Gastroesophageal sphincter (tissue), 3 donors: ENCODE results near the gene RBM27.

Experiments used
- EP300 ChIP-seq: sonication (generic); formaldehyde crosslinking; IDR thresholded peaks from one replicate; pipeline ENCODE4 v1.6.1; 2017; ENCODE audit warnings: antibody characterized with exemption, mild to moderate bottlenecking
- POLR2A ChIP-seq, 2 donors: fragments of 450-650 bp; IDR thresholded peaks; one replicate each; pipeline ENCODE4 v1.6.1; 2017; ENCODE audit warnings: antibody characterized with exemption in 2 of 2, mild to moderate bottlenecking in 2 of 2, moderate library complexity in 1 of 2
- POLR2AphosphoS5 ChIP-seq: sonication (generic); formaldehyde crosslinking; IDR thresholded peaks from one replicate; pipeline ENCODE4 v1.6.1; 2017; ENCODE audit warnings: antibody characterized with exemption
- TF ChIP-seq, protein P1 (sequence below), 4 experiments: fragments of 200-600 bp in 2 of 4; fragments of 450-650 bp in 2 of 4; sonication (generic) in 1 of 4; IDR thresholded peaks; one replicate each; pipeline ENCODE4 v1.5.1; 2017 to 2019; ENCODE audit warnings: antibody characterized with exemption in 4 of 4, mild to moderate bottlenecking in 2 of 4, moderate library complexity in 2 of 4

- TF ChIP-seq, protein P1, sequence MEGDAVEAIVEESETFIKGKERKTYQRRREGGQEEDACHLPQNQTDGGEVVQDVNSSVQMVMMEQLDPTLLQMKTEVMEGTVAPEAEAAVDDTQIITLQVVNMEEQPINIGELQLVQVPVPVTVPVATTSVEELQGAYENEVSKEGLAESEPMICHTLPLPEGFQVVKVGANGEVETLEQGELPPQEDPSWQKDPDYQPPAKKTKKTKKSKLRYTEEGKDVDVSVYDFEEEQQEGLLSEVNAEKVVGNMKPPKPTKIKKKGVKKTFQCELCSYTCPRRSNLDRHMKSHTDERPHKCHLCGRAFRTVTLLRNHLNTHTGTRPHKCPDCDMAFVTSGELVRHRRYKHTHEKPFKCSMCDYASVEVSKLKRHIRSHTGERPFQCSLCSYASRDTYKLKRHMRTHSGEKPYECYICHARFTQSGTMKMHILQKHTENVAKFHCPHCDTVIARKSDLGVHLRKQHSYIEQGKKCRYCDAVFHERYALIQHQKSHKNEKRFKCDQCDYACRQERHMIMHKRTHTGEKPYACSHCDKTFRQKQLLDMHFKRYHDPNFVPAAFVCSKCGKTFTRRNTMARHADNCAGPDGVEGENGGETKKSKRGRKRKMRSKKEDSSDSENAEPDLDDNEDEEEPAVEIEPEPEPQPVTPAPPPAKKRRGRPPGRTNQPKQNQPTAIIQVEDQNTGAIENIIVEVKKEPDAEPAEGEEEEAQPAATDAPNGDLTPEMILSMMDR (IDR thresholded peaks at IDR 0.05): no peak
- TF ChIP-seq EP300: no peak
- TF ChIP-seq POLR2A (IDR thresholded peaks at IDR 0.05): no peak
- no peak for TF ChIP-seq POLR2AphosphoS5
These were observed 18.6 kb downstream of the RBM27 start for GRCh38 chr5:146222005-146222404.
